Tibial artery (tissue), 4 donors: ENCODE results near the gene TMEM30A.

Experiments
- DNase-seq, 2 donors: peaks; one replicate each; pipeline ENCODE4 v3.0.0-alpha.2; 2019
- H3K27ac ChIP-seq, 2 donors: fragments of 200-600 bp; sonication (generic) in 1 of 2; 1 replicate in 1 of 2; 2 replicates in 1 of 2; pipeline ENCODE4 v1.5.1; 2018 to 2019; ENCODE audit warnings: mild to moderate bottlenecking in 1 of 2
- H3K27me3 ChIP-seq, 2 donors: fragments of 200-600 bp; sonication (generic) in 1 of 2; one replicate each; pipeline versions ENCODE4 v1.5.1 to v1.6.0; 2016 to 2019
- H3K36me3 ChIP-seq, 3 donors: fragments of 200-600 bp; sonication (generic) in 2 of 3; one replicate each; pipeline ENCODE4 v1.5.1; 2016 to 2019; ENCODE audit warnings: mild to moderate bottlenecking in 2 of 3
- H3K4me1 ChIP-seq, 4 donors: fragments of 200-600 bp; sonication (generic) in 2 of 4; 1 replicate in 3 of 4; 2 replicates in 1 of 4; pipeline ENCODE4 v1.5.1; 2016 to 2019
- H3K4me3 ChIP-seq, 2 donors: fragments of 200-600 bp; sonication (generic) in 1 of 2; 1 replicate in 1 of 2; 2 replicates in 1 of 2; pipeline ENCODE4 v1.5.1; 2018 to 2019; ENCODE audit warnings: mild to moderate bottlenecking in 2 of 2
- H3K9me3 ChIP-seq, 3 donors: fragments of 200-600 bp; sonication (generic) in 1 of 3; one replicate each; pipeline ENCODE4 v1.5.1; 2016 to 2019
- intact Hi-C: fragments of 100-400 bp; cut with DNase I; formaldehyde crosslinking; loops from one replicate; pipeline ENCODE4 v1.15.0; 2023; ENCODE audit warnings: low total_unique reads
- TF ChIP-seq, protein P1 (sequence below), 2 experiments: fragments of 200-600 bp in 1 of 2; fragments of 450-650 bp in 1 of 2; IDR thresholded peaks; one replicate each; pipeline ENCODE4 v1.5.1; 2017 to 2019; ENCODE audit warnings: antibody characterized with exemption in 2 of 2, mild to moderate bottlenecking in 1 of 2, moderate library complexity in 1 of 2

Gene TMEM30A

DNA sequence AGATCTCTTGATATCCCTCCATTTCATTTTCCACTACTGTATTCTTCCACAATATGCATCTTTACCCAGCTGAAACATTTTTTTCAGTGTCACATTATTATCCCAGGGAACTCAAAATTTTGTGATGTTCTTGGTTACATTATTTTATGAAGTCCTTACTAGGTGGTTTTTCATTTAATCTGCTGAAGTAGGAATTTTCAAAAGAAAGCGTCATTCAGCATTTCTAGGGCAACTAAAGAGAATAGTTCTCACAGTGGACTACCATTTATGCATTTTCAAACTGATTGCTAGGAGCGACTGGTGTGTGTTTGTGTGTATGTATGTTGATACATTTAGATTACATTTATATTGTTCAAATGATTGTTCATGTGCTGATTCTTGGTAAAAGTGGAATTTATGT, 2.4 kb upstream of the TMEM30A start:
- no peaks in the 10 kb centered on the region for H3K27me3 ChIP-seq
- no peak for DNase-seq
- H3K27ac ChIP-seq = no peak overlapping the region
- H3K36me3 ChIP-seq = no peaks in the 10 kb centered on the region
- H3K4me3 ChIP-seq = no peak overlapping the region
- no peaks in the 10 kb centered on the region for H3K9me3 ChIP-seq
- TF ChIP-seq, protein P1, sequence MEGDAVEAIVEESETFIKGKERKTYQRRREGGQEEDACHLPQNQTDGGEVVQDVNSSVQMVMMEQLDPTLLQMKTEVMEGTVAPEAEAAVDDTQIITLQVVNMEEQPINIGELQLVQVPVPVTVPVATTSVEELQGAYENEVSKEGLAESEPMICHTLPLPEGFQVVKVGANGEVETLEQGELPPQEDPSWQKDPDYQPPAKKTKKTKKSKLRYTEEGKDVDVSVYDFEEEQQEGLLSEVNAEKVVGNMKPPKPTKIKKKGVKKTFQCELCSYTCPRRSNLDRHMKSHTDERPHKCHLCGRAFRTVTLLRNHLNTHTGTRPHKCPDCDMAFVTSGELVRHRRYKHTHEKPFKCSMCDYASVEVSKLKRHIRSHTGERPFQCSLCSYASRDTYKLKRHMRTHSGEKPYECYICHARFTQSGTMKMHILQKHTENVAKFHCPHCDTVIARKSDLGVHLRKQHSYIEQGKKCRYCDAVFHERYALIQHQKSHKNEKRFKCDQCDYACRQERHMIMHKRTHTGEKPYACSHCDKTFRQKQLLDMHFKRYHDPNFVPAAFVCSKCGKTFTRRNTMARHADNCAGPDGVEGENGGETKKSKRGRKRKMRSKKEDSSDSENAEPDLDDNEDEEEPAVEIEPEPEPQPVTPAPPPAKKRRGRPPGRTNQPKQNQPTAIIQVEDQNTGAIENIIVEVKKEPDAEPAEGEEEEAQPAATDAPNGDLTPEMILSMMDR (IDR thresholded peaks at IDR 0.05) = no peak
- H3K4me1 ChIP-seq = peaks cover 0 to 57% (median 23%) of the 10 kb centered on the region in 4 donors
- intact Hi-C loops = no loop called here

DNA sequence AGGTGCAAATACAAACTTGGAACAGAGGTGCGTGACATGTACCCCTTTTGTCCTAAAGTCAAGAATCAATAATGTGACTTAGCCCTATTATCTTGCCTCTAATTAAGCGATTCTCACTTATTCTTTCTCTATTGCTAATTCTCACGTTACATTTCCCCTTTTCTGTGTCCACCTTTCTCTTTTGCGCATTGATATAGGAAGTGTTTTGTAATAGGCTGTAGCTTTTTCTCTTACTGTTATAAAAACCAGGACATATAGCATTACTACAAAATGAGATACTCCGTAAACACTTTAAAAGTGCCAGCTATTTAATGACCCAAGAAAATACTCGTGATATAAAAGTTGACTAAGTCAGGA, 669 bp upstream of the TMEM30A start:
- TF ChIP-seq, protein P1 (IDR thresholded peaks at IDR 0.05) = no peak
- Histone ChIP-seq H3K27me3 (no peaks in the 10 kb centered on the region), H3K9me3 (no peaks in the 10 kb centered on the region), H3K27ac (peak overlapping the region; percentile 90 to 92), H3K4me3 (peak overlapping the region; percentile 79 to 89), H3K4me1 (peaks cover 0 to 57% (median 23%) of the 10 kb centered on the region in 4 donors), H3K36me3 (no peaks in the 10 kb centered on the region)
- DNase-seq = no peak
- intact Hi-C loops = no loop called here

DNA sequence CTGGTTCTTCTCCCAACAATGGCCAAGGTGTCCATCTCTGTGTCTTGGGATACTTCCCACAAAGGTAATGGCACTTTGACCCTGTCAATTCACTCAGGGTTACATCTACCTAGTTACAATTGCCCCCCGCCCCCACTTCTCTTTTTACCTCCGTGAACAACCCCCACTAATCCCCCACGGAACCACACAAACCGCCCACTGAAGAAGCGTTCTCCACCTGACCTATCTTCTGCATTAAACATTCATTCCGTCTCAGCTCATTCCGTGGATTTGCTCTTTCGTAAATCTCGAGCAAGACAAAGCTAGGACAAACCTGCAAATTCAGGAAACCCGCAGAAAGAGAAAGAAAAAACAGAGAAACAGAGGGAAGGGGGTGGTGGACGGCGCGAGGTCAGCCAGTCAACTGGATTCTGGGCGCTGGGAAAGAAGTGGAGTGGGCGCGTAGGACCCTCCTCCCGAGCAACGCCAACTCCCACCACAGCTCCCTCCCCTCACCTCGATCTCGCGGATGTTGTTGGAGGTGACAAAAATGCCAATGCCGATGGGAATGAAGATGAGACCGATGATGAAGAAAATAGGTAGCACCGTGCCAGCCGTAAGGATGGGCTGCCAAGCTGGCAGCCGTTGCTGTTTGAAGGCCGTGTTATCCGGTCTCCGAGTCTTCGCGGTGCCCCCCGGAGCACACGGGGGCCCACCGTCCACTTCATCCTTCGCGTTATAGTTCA, 523 bp downstream of the TMEM30A start:
- intact Hi-C loops = no loop called here
- Histone ChIP-seq H3K4me3 (peak overlapping the region; percentile 79 to 89), H3K9me3 (no peaks in the 10 kb centered on the region), H3K36me3 (no peaks in the 10 kb centered on the region), H3K27ac (peak overlapping the region; percentile 90 to 92), H3K4me1 (peaks cover 0 to 65% (median 28%) of the 10 kb centered on the region in 4 donors), H3K27me3 (no peaks in the 10 kb centered on the region)
- no peak for DNase-seq
- TF ChIP-seq, protein P1 (IDR thresholded peaks at IDR 0.05) = no peak

DNA sequence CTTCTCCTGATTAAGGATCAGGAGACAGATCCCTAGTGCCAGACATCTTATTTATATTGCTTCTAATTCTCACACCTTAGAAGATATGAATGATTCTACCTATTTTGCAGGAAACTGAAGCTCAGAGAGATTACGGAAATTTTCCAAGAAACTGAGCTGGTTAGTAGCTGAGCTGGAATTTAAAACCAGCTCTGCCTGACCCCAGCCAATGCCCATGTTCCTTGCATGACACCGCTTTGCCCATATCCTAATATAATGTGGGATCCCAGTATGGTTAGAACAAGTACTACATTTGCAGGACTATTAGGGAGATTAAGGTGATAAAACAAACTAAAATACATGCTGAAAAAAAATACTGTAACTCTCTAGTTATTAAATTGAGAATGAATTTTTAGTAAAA, 1.9 kb downstream of the TMEM30A start:
- H3K9me3 ChIP-seq = no peaks in the 10 kb centered on the region
- intact Hi-C loops = no loop called here
- no peaks in the 10 kb centered on the region for H3K36me3 ChIP-seq
- no peak for DNase-seq
- TF ChIP-seq, protein P1 (IDR thresholded peaks at IDR 0.05) = no peak
- no peaks in the 10 kb centered on the region for H3K27me3 ChIP-seq
- H3K27ac ChIP-seq = peak overlapping the region in 1 of 2 donors; percentile 8
- H3K4me1 ChIP-seq = peaks cover 0 to 75% (median 31%) of the 10 kb centered on the region in 4 donors
- peak overlapping the region; percentile 79 to 89 for H3K4me3 ChIP-seq

DNA sequence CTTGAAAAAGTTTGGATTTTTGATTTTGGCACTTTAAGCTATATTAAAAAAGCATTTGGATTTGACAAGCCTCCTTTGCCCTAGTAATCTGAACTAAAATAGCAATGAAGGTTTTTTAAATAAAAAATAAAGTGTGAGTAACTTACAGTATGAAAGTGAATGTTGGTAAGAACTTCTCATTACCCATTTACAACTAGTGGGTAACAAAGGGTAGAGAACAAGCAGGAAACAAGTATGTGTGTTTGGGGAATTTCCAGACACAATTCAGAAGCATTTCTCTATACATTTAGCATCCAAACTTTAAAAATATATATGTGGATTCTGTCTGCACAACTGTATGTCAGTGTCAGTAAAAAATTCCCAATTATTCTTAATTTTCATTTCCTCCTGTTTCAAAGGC, 2.9 kb downstream of the TMEM30A start:
- intact Hi-C loops = no loop called here
- Histone ChIP-seq H3K9me3 (no peaks in the 10 kb centered on the region), H3K4me1 (peaks cover 0 to 73% (median 27%) of the 10 kb centered on the region in 4 donors), H3K27me3 (no peaks in the 10 kb centered on the region), H3K4me3 (peak overlapping the region; percentile 79 to 89), H3K36me3 (no peaks in the 10 kb centered on the region), H3K27ac (no peak overlapping the region)
- no peak for DNase-seq
- TF ChIP-seq, protein P1 (IDR thresholded peaks at IDR 0.05) = no peak
